ENCODE measurements around the gene RANBP1.
"Not testable (repeated sequence)": the region's sequence is repeated elsewhere in the genome, so short reads cannot be mapped to it uniquely, and the experiment has no call there.

The RANBP1 gene

GRCh38 chr22:20155330-20156041 lies 39.6 kb downstream of the RANBP1 start:
- DNase-seq: peak in 1 of 2 experiments; percentile 63

- no peak for DNase-seq
These were observed 40.1 kb downstream of the RANBP1 start for GRCh38 chr22:20156042-20156389.

- peak in 1 of 2 experiments; percentile 41 for DNase-seq
These were observed 40.9 kb downstream of the RANBP1 start for GRCh38 chr22:20156611-20157429.

GRCh38 chr22:20157430-20158183 lies 41.7 kb downstream of the RANBP1 start:
- DNase-seq: no peak

GRCh38 chr22:20158391-20159036 lies 42.6 kb downstream of the RANBP1 start:
- DNase-seq: no peak

- no peak for DNase-seq
These were observed 43.2 kb downstream of the RANBP1 start for GRCh38 chr22:20159076-20159475.

GRCh38 chr22:20159531-20159930 lies 43.6 kb downstream of the RANBP1 start:
- DNase-seq: not testable (repeated sequence)

GRCh38 chr22:20160041-20160440 lies 44.1 kb downstream of the RANBP1 start:
- no peak for DNase-seq

- DNase-seq: no peak
These were observed 49.0 kb downstream of the RANBP1 start for GRCh38 chr22:20164863-20165262.

- no peak for DNase-seq
These were observed 49.5 kb downstream of the RANBP1 start for GRCh38 chr22:20165421-20165820.

GRCh38 chr22:20165913-20166312 lies 50.0 kb downstream of the RANBP1 start:
- no peak for DNase-seq

GRCh38 chr22:20166703-20167102 lies 50.8 kb downstream of the RANBP1 start:
- no peak for DNase-seq

- no peak for DNase-seq
These were observed 51.9 kb downstream of the RANBP1 start for GRCh38 chr22:20167643-20168322.

- DNase-seq: no peak
These were observed 53.4 kb downstream of the RANBP1 start for GRCh38 chr22:20169253-20169822.

GRCh38 chr22:20170170-20170569 lies 54.3 kb downstream of the RANBP1 start:
- no peak for DNase-seq

GRCh38 chr22:20171288-20172140 lies 55.6 kb downstream of the RANBP1 start:
- no peak for DNase-seq

- no peak for DNase-seq
These were observed 56.3 kb downstream of the RANBP1 start for GRCh38 chr22:20172141-20172613.

- no peak for DNase-seq
These were observed 57.3 kb downstream of the RANBP1 start for GRCh38 chr22:20173246-20173645.

GRCh38 chr22:20173772-20174171 lies 57.9 kb downstream of the RANBP1 start:
- DNase-seq: no peak

GRCh38 chr22:20174785-20175596 lies 59.1 kb downstream of the RANBP1 start:
- DNase-seq: no peak

Data from SW 1271 (cell line).